ENCODE data around the gene NRXN2.

Gene NRXN2

GRCh38 chr11:64566042-64566914 is 156.7 kb downstream of the NRXN2 start (continued):
- no peak for TF ChIP-seq INSM2 (tag by site-specific recombination; IDR thresholded peaks at IDR 0.05)
- TF ChIP-seq ZNF23 (tag by site-specific recombination; IDR thresholded peaks at IDR 0.05; ENCODE audit: borderline replicate concordance): no peak
- no peak for TF ChIP-seq ZNF112 (tag by site-specific recombination; IDR thresholded peaks at IDR 0.05)
- TF ChIP-seq ZNF843 (tag by site-specific recombination; IDR thresholded peaks at IDR 0.05): no peak
- TF ChIP-seq HOXD13 (CRISPR knock-in tag; IDR thresholded peaks at IDR 0.05; ENCODE audit: borderline replicate concordance): no peak
- no peak for TF ChIP-seq ZNF274 (IDR thresholded peaks at IDR 0.05; ENCODE audit: low read length)
- TF ChIP-seq ZNF274 (tag by site-specific recombination; IDR thresholded peaks at IDR 0.05; ENCODE audit: borderline replicate concordance): no peak
- TF ChIP-seq, protein P1, sequence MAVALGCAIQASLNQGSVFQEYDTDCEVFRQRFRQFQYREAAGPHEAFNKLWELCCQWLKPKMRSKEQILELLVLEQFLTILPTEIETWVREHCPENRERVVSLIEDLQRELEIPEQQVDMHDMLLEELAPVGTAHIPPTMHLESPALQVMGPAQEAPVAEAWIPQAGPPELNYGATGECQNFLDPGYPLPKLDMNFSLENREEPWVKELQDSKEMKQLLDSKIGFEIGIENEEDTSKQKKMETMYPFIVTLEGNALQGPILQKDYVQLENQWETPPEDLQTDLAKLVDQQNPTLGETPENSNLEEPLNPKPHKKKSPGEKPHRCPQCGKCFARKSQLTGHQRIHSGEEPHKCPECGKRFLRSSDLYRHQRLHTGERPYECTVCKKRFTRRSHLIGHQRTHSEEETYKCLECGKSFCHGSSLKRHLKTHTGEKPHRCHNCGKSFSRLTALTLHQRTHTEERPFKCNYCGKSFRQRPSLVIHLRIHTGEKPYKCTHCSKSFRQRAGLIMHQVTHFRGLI (tag by site-specific recombination; IDR thresholded peaks at IDR 0.05): peak; percentile 96
- TF ChIP-seq AEBP2 (tag by site-specific recombination; IDR thresholded peaks at IDR 0.05; ENCODE audit: borderline replicate concordance): no peak
- TF ChIP-seq ZNF155 (tag by site-specific recombination; IDR thresholded peaks at IDR 0.05): no peak
- TF ChIP-seq ZNF266 (tag by site-specific recombination; IDR thresholded peaks at IDR 0.05; ENCODE audit: low read depth): no peak
- TF ChIP-seq, protein P2, sequence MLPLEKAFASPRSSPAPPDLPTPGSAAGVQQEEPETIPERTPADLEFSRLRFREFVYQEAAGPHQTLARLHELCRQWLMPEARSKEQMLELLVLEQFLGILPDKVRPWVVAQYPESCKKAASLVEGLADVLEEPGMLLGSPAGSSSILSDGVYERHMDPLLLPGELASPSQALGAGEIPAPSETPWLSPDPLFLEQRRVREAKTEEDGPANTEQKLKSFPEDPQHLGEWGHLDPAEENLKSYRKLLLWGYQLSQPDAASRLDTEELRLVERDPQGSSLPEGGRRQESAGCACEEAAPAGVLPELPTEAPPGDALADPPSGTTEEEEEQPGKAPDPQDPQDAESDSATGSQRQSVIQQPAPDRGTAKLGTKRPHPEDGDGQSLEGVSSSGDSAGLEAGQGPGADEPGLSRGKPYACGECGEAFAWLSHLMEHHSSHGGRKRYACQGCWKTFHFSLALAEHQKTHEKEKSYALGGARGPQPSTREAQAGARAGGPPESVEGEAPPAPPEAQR (tag by site-specific recombination; IDR thresholded peaks at IDR 0.05): no peak
- no peak for TF ChIP-seq ZNF354C (tag by site-specific recombination; IDR thresholded peaks at IDR 0.05; ENCODE audit: borderline replicate concordance, low read depth)
- TF ChIP-seq HIC1 (tag by site-specific recombination; IDR thresholded peaks at IDR 0.05): no peak
- no peak for TF ChIP-seq ZNF37A (tag by site-specific recombination; IDR thresholded peaks at IDR 0.05)
- TF ChIP-seq ZNF530 (tag by site-specific recombination; IDR thresholded peaks at IDR 0.05; ENCODE audit: low read depth): no peak
- TF ChIP-seq ZNF416 (tag by site-specific recombination; IDR thresholded peaks at IDR 0.05): no peak
- TF ChIP-seq ATF2 (tag by site-specific recombination; IDR thresholded peaks at IDR 0.05; ENCODE audit: low read depth): peak; percentile 83
- peak; percentile 78; the same call in 1 of the 2 replicates for TF ChIP-seq TRIM28 (IDR thresholded peaks at IDR 0.05; ENCODE audit: borderline replicate concordance, low read length)
- peak; percentile 48; the same call in 1 of the 2 replicates for TF ChIP-seq ZXDB (tag by site-specific recombination; IDR thresholded peaks at IDR 0.05)
- 0 out of 2 replicates have a peak, but pooled peaks have one; percentile 23 for TF ChIP-seq GFI1B (tag by site-specific recombination; IDR thresholded peaks at IDR 0.05)
- peak; percentile 94 for TF ChIP-seq ZBTB21 (tag by site-specific recombination; IDR thresholded peaks at IDR 0.05)
- TF ChIP-seq ZNF133 (tag by site-specific recombination; IDR thresholded peaks at IDR 0.05): peak; percentile 74
- TF ChIP-seq ZEB2 (tag by site-specific recombination; IDR thresholded peaks at IDR 0.05): no peak
- no peak for TF ChIP-seq SCRT1 (tag by site-specific recombination; IDR thresholded peaks at IDR 0.05; ENCODE audit: borderline replicate concordance)
- 0 out of 2 replicates have a peak, but pooled peaks have one; percentile 17 for TF ChIP-seq ZBTB8A (tag by site-specific recombination; IDR thresholded peaks at IDR 0.05)
- no peak for TF ChIP-seq ZNF510 (tag by site-specific recombination; IDR thresholded peaks at IDR 0.05; ENCODE audit: insufficient replicate concordance)
- TF ChIP-seq MEIS1 (CRISPR knock-in tag; IDR thresholded peaks at IDR 0.05; ENCODE audit: borderline replicate concordance): no peak
- no peak for TF ChIP-seq ZNF501 (tag by site-specific recombination; IDR thresholded peaks at IDR 0.05)
- TF ChIP-seq ZNF114 (tag by site-specific recombination; IDR thresholded peaks at IDR 0.05): no peak
- no peak for TF ChIP-seq ZNF140 (tag by site-specific recombination; IDR thresholded peaks at IDR 0.05)
